Activated CD8-positive, alpha-beta memory T cell treated with anti-CD3 and anti-CD28 coated beads, Interleukin-2, amount 10 ng/mL, durations not matched to agents 7 days and 5 days (primary cell): ENCODE results near the gene MT1HL1. TPM values are rescaled to one million over a fixed set of nuclear protein-coding genes. Genes with fewer than 3 reads are reported as not detected.

Source experiments
- ATAC-seq: fragments of 150-1000 bp; cut with Tn5 transposase; one replicate; pipeline ENCODE4 v1.10.0; 2021; ENCODE audit warnings: moderate library complexity
- CTCF ChIA-PET: fragments of 350-600 bp; sonication (Branson Sonifier 250); formaldehyde crosslinking; loops from one replicate; lab custom pipeline; 2021; ENCODE audit warnings: antibody characterized with exemption; lab: Charles Lee
- DNase-seq: peaks from one replicate; pipeline ENCODE4 v3.0.0-alpha.2; 2020
- H3K27ac Mint-ChIP-seq: one replicate; pipeline ENCODE4 v1.8.0; 2021; ENCODE audit warnings: mild to moderate bottlenecking, mixed read lengths
- H3K27me3 Mint-ChIP-seq: one replicate; pipeline ENCODE4 v1.8.0; 2021; ENCODE audit warnings: mixed read lengths
- H3K36me3 Mint-ChIP-seq: one replicate; pipeline ENCODE4 v1.8.0; 2021; ENCODE audit warnings: mild to moderate bottlenecking, mixed read lengths
- H3K4me1 Mint-ChIP-seq: one replicate; pipeline ENCODE4 v1.8.0; 2021; ENCODE audit warnings: mixed read lengths
- H3K4me3 Mint-ChIP-seq: one replicate; pipeline ENCODE4 v1.8.0; 2021; ENCODE audit warnings: mild to moderate bottlenecking, moderate library complexity, mixed read lengths
- H3K9me3 Mint-ChIP-seq: one replicate; pipeline ENCODE4 v1.8.0; 2022; ENCODE audit warnings: low read depth, mixed read lengths
- total RNA-seq, 2 experiments: library from RNA; stranded (reverse); gene quantifications; one replicate each; pipeline ENCODE4 v1.2.3, GENCODE V29; 2021

The MT1HL1 gene
- total RNA-seq, result not detected

GRCh38 chr1:237004116-237004515, at the start of gene MT1HL1:
Gene MT1HL1, minus strand, starts transcription at chr1:237004441. Its CDS starts 69 bp downstream, at chr1:237004372.
- Mint-ChIP-seq H3K4me3 (no peak within 1 kb of the TSS), H3K36me3 (no peaks in the 10 kb centered on the region), H3K27me3 (peaks cover 3% of the 10 kb centered on the region), H3K27ac (no peak within 1 kb of the TSS), H3K9me3 (no peaks in the 10 kb centered on the region), H3K4me1 (no peaks in the 10 kb centered on the region)
- no peak for DNase-seq
- ATAC-seq, result no peak
- CTCF ChIA-PET, result no interaction called here

- Mint-ChIP-seq H3K4me1 (no peaks in the 10 kb centered on the region), H3K27me3 (peaks cover 10% of the 10 kb centered on the region), H3K27ac (no peak overlapping the region), H3K4me3 (no peak overlapping the region), H3K9me3 (no peaks in the 10 kb centered on the region), H3K36me3 (no peaks in the 10 kb centered on the region)
- DNase-seq (no peak), ATAC-seq (no peak)
- CTCF ChIA-PET, result no interaction called here
Observed at GRCh38 chr1:237050915-237051314, 46.7 kb upstream of the MT1HL1 start.

GRCh38 chr1:237050185-237050584, 45.9 kb upstream of the MT1HL1 start:
- DNase-seq (no peak), ATAC-seq (no peak)
- peaks cover 12% of the 10 kb centered on the region for H3K27me3 Mint-ChIP-seq
- H3K27ac Mint-ChIP-seq, result no peak overlapping the region
- no peak overlapping the region for H3K4me3 Mint-ChIP-seq
- no peaks in the 10 kb centered on the region for H3K4me1 Mint-ChIP-seq
- CTCF ChIA-PET, result no interaction called here
- H3K36me3 Mint-ChIP-seq, result no peaks in the 10 kb centered on the region
- H3K9me3 Mint-ChIP-seq, result no peaks in the 10 kb centered on the region

- Mint-ChIP-seq H3K4me1 (no peaks in the 10 kb centered on the region), H3K9me3 (no peaks in the 10 kb centered on the region), H3K4me3 (no peak overlapping the region), H3K27ac (no peak overlapping the region), H3K27me3 (peaks cover 26% of the 10 kb centered on the region), H3K36me3 (no peaks in the 10 kb centered on the region)
- CTCF ChIA-PET, result no interaction called here
- DNase-seq (no peak), ATAC-seq (no peak)
Observed at GRCh38 chr1:237048803-237049202, 44.6 kb upstream of the MT1HL1 start.

- CTCF ChIA-PET, result no interaction called here
- Mint-ChIP-seq H3K9me3 (no peaks in the 10 kb centered on the region), H3K4me3 (no peak overlapping the region), H3K27me3 (peaks cover 46% of the 10 kb centered on the region), H3K4me1 (peaks cover 16% of the 10 kb centered on the region), H3K27ac (no peak overlapping the region), H3K36me3 (peaks cover 3% of the 10 kb centered on the region)
- DNase-seq (no peak), ATAC-seq (no peak)
Observed at GRCh38 chr1:237045278-237046016, 41.2 kb upstream of the MT1HL1 start.

GRCh38 chr1:237043846-237044636, 39.8 kb upstream of the MT1HL1 start:
- H3K9me3 Mint-ChIP-seq, result no peaks in the 10 kb centered on the region
- CTCF ChIA-PET, result no interaction called here

GRCh38 chr1:237042892-237043576, 38.8 kb upstream of the MT1HL1 start:
- peak overlapping the region; percentile 5 for H3K4me3 Mint-ChIP-seq
- no peak for ATAC-seq
- CTCF ChIA-PET, result no interaction called here
- peaks cover 3% of the 10 kb centered on the region for H3K36me3 Mint-ChIP-seq
- H3K27me3 Mint-ChIP-seq, result peaks cover 46% of the 10 kb centered on the region
- no peaks in the 10 kb centered on the region for H3K9me3 Mint-ChIP-seq
- peaks cover 16% of the 10 kb centered on the region for H3K4me1 Mint-ChIP-seq
- DNase-seq, result no peak
- peak overlapping the region; percentile 26 for H3K27ac Mint-ChIP-seq

More at GRCh38 chr1:237043846-237044636, 39.8 kb upstream of the MT1HL1 start:
- Mint-ChIP-seq H3K36me3 (peaks cover 3% of the 10 kb centered on the region), H3K4me3 (peak overlapping the region; percentile 5), H3K4me1 (peaks cover 16% of the 10 kb centered on the region), H3K27ac (peak overlapping the region; percentile 26), H3K27me3 (peaks cover 46% of the 10 kb centered on the region)
- ATAC-seq (no peak), DNase-seq (no peak)

- DNase-seq (no peak), ATAC-seq (no peak)
- Mint-ChIP-seq H3K4me3 (no peak overlapping the region), H3K36me3 (peaks cover 3% of the 10 kb centered on the region), H3K27ac (peak overlapping the region; percentile 32), H3K9me3 (no peaks in the 10 kb centered on the region), H3K27me3 (peaks cover 46% of the 10 kb centered on the region), H3K4me1 (peaks cover 16% of the 10 kb centered on the region)
- CTCF ChIA-PET, result interaction anchor here (0.9 kb wide), 1 partner anchor 520 kb away, joined by 3 read pairs; no protein-coding TSS in a partner anchor
Observed at GRCh38 chr1:237042526-237042891, 38.3 kb upstream of the MT1HL1 start.

GRCh38 chr1:237041795-237042525, 37.7 kb upstream of the MT1HL1 start, which contains the start of gene RYR2:
Gene RYR2, plus strand, starts transcription at chr1:237042184. Its CDS starts 338 bp downstream, at chr1:237042522.
- Mint-ChIP-seq H3K27ac (peak within 1 kb of the TSS; percentile 73), H3K4me3 (peak within 1 kb of the TSS; percentile 41), H3K36me3 (peaks cover 3% of the 10 kb centered on the region), H3K27me3 (peaks cover 46% of the 10 kb centered on the region), H3K9me3 (no peaks in the 10 kb centered on the region), H3K4me1 (peaks cover 16% of the 10 kb centered on the region)
- no peak for DNase-seq
- no peak for ATAC-seq
- CTCF ChIA-PET, result interaction anchor here (0.9 kb wide), 1 partner anchor 520 kb away, joined by 3 read pairs; no protein-coding TSS in a partner anchor

GRCh38 chr1:237041461-237041794, 37.2 kb upstream of the MT1HL1 start:
- H3K4me3 Mint-ChIP-seq, result peak overlapping the region; percentile 41
- peak overlapping the region; percentile 73 for H3K27ac Mint-ChIP-seq
- H3K36me3 Mint-ChIP-seq, result peaks cover 3% of the 10 kb centered on the region
- H3K27me3 Mint-ChIP-seq, result peaks cover 46% of the 10 kb centered on the region
- peaks cover 16% of the 10 kb centered on the region for H3K4me1 Mint-ChIP-seq
- no peak for DNase-seq
- CTCF ChIA-PET, result interaction anchor here (0.9 kb wide), 1 partner anchor 521 kb away, joined by 3 read pairs; no protein-coding TSS in a partner anchor
- H3K9me3 Mint-ChIP-seq, result no peaks in the 10 kb centered on the region
- ATAC-seq, result no peak

- CTCF ChIA-PET, result no interaction called here
Observed at GRCh38 chr1:237040823-237041222, 36.6 kb upstream of the MT1HL1 start.

GRCh38 chr1:237038211-237038610, 34.0 kb upstream of the MT1HL1 start:
- H3K27ac Mint-ChIP-seq, result no peak overlapping the region
- H3K27me3 Mint-ChIP-seq, result peaks cover 27% of the 10 kb centered on the region
- H3K4me1 Mint-ChIP-seq, result peaks cover 11% of the 10 kb centered on the region
- H3K9me3 Mint-ChIP-seq, result no peaks in the 10 kb centered on the region
- ATAC-seq, result no peak
- no peak for DNase-seq
- no peak overlapping the region for H3K4me3 Mint-ChIP-seq
- CTCF ChIA-PET, result no interaction called here
- H3K36me3 Mint-ChIP-seq, result peaks cover 3% of the 10 kb centered on the region

More at GRCh38 chr1:237040823-237041222, 36.6 kb upstream of the MT1HL1 start:
- H3K4me1 Mint-ChIP-seq, result peaks cover 16% of the 10 kb centered on the region
- H3K36me3 Mint-ChIP-seq, result peaks cover 3% of the 10 kb centered on the region
- H3K27ac Mint-ChIP-seq, result no peak overlapping the region
- H3K4me3 Mint-ChIP-seq, result no peak overlapping the region
- H3K9me3 Mint-ChIP-seq, result no peaks in the 10 kb centered on the region
- peaks cover 46% of the 10 kb centered on the region for H3K27me3 Mint-ChIP-seq
- ATAC-seq, result no peak
- no peak for DNase-seq

- Mint-ChIP-seq H3K4me3 (no peak overlapping the region), H3K27me3 (peaks cover 8% of the 10 kb centered on the region), H3K36me3 (no peaks in the 10 kb centered on the region), H3K27ac (no peak overlapping the region), H3K4me1 (no peaks in the 10 kb centered on the region), H3K9me3 (no peaks in the 10 kb centered on the region)
- CTCF ChIA-PET, result no interaction called here
- ATAC-seq (no peak), DNase-seq (no peak)
Observed at GRCh38 chr1:237035759-237036158, 31.5 kb upstream of the MT1HL1 start.
